Epithelial cell of proximal tubule (primary cell): Measurements from ENCODE around the gene PIK3CB. TPM values are rescaled to one million over a fixed set of nuclear protein-coding genes. Genes with fewer than 3 reads are reported as not detected.

ENCODE experiments used
- DNase-seq: peaks from one replicate; pipeline ENCODE4 v3.0.0-alpha.2; 2011; ENCODE audit warnings: low read depth
- H3K4me3 ChIP-seq: 2 replicates; pipeline ENCODE4 v1.5.1; 2011; ENCODE audit warnings: low read depth, mild to moderate bottlenecking, low read length
- CTCF ChIP-seq: conservative IDR thresholded peaks from 2 replicates; pipeline ENCODE4 v1.5.1; 2012; ENCODE audit warnings: low read depth, mild to moderate bottlenecking, low read length
- total RNA-seq: library from RNA; depleted of rRNA; stranded (reverse); fragments of >200 nt; gene quantifications from 2 replicates; pipeline ENCODE4 v1.2.3, GENCODE V29; 2015

PIK3CB gene
- total RNA-seq, 1 donor from 2014 or later = 9.1 TPM

GRCh38 chr3:138781012-138781470 lies 53.7 kb downstream of the PIK3CB start:
- no peak for TF ChIP-seq CTCF
- DNase-seq = no peak
- no peak overlapping the region for H3K4me3 ChIP-seq

GRCh38 chr3:138778643-138779042 lies 56.1 kb downstream of the PIK3CB start:
- H3K4me3 ChIP-seq = no peak overlapping the region
- TF ChIP-seq CTCF = no peak
- DNase-seq = no peak

- no peak for TF ChIP-seq CTCF
- H3K4me3 ChIP-seq = no peak overlapping the region
- no peak for DNase-seq
Measured at GRCh38 chr3:138776961-138777360, 57.8 kb downstream of the PIK3CB start.

- H3K4me3 ChIP-seq = no peak overlapping the region
- no peak for DNase-seq
- no peak for TF ChIP-seq CTCF
Measured at GRCh38 chr3:138775254-138775595, 59.5 kb downstream of the PIK3CB start.

- DNase-seq = peak; percentile 97
- TF ChIP-seq CTCF = no peak
- H3K4me3 ChIP-seq = no peak overlapping the region
Measured at GRCh38 chr3:138774529-138775253, 60.0 kb downstream of the PIK3CB start.

GRCh38 chr3:138771585-138771984 lies 63.1 kb downstream of the PIK3CB start:
- TF ChIP-seq CTCF = no peak
- no peak for DNase-seq
- H3K4me3 ChIP-seq = no peak overlapping the region

GRCh38 chr3:138769616-138770015 lies 65.1 kb downstream of the PIK3CB start:
- DNase-seq = no peak
- no peak for TF ChIP-seq CTCF
- H3K4me3 ChIP-seq = no peak overlapping the region
